A549 (cell line): ENCODE data around the gene SDF2L1. TPM values are rescaled to one million over a fixed set of nuclear protein-coding genes. Genes with fewer than 3 reads are reported as not detected.
"Not testable (repeated sequence)": the region's sequence is repeated elsewhere in the genome, so short reads cannot be mapped to it uniquely, and the experiment has no call there.

Source experiments
- ATAC-seq, 2 experiments: fragments of 200-7000 bp in 1 of 2; fragments of >200 bp in 1 of 2; cut with Nextera tagmentation in 1 of 2; cut with Tn5 transposase in 1 of 2; 3 replicates each; pipeline versions ENCODE4 v1.8.0 to v1.9.1; 2018 to 2020; ENCODE audit warnings: mild to moderate bottlenecking in 1 of 2, moderate library complexity in 1 of 2
- CTCF ChIA-PET: fragments of 300-600 bp; sonication (Branson Sonifier 250); formaldehyde crosslinking; extraction: SDS; loops from one replicate; lab custom pipeline; 2021; ENCODE audit warnings: antibody characterized with exemption, inconsistent platforms; lab: Yijun Ruan, JAX
- POLR2A ChIA-PET: fragments of 350-600 bp; formaldehyde crosslinking; extraction: SDS; loops from one replicate; lab custom pipeline; 2021; ENCODE audit warnings: antibody characterized with exemption, inconsistent platforms; lab: Yijun Ruan, JAX
- DNase-seq, 2 experiments: peaks; one replicate each; pipeline versions ENCODE4 v3.0.0 to v3.0.0-alpha.2; 2011 to 2016; ENCODE audit warnings: low read depth in 1 of 2, low spot score in 1 of 2
- FAIRE-seq: peaks from 2 replicates; lab custom pipeline; 2011; peaks lifted over from hg19 to GRCh38; lab: Jason Lieb, UNC
- H3K27ac ChIP-seq, 2 experiments: fragments of >200 bp; sonication (Bioruptor Twin); formaldehyde crosslinking; 3 replicates each; pipeline ENCODE4 v1.5.1; 2016 to 2017
- H3K4me1 ChIP-seq: fragments of >200 bp; sonication (Bioruptor Twin); formaldehyde crosslinking; 3 replicates; pipeline ENCODE4 v1.6.1; 2016
- H3K4me2 ChIP-seq: fragments of >200 bp; sonication (Bioruptor Twin); formaldehyde crosslinking; 3 replicates; pipeline ENCODE4 v1.6.1; 2016
- H3K4me3 ChIP-seq: fragments of >200 bp; sonication (Bioruptor Twin); formaldehyde crosslinking; 3 replicates; pipeline ENCODE4 v1.5.1; 2016
- H3K9me3 ChIP-seq: fragments of >200 bp; sonication (Bioruptor Twin); formaldehyde crosslinking; 3 replicates; pipeline ENCODE4 v1.6.1; 2016
- EHMT2 ChIP-seq: fragments of 200-600 bp; sonication (generic); IDR thresholded peaks from 2 replicates; pipeline ENCODE4 v1.6.1; 2016; ENCODE audit warnings: antibody characterized with exemption, low read depth, mild to moderate bottlenecking, moderate library complexity
- ESRRA ChIP-seq: fragments of 150-350 bp; IDR thresholded peaks from 2 replicates; pipeline ENCODE4 v1.6.1; 2014; ENCODE audit warnings: mild to moderate bottlenecking, low read length, borderline replicate concordance
- GATA3 ChIP-seq: IDR thresholded peaks from 2 replicates; pipeline ENCODE4 v1.6.1; 2012; ENCODE audit warnings: borderline replicate concordance
- HOXA7 ChIP-seq: fragments of 250-450 bp; sonication (Bioruptor Pico); IDR thresholded peaks from 2 replicates; pipeline ENCODE4 v1.5.0; 2020; ENCODE audit warnings: mild to moderate bottlenecking, moderate library complexity
- HOXB5 ChIP-seq: fragments of 250-450 bp; sonication (Bioruptor Pico); IDR thresholded peaks from 2 replicates; pipeline ENCODE4 v1.5.0; 2020; ENCODE audit warnings: mild to moderate bottlenecking, moderate library complexity
- JUNB ChIP-seq: fragments of >200 bp; sonication (Bioruptor Twin); formaldehyde crosslinking; IDR thresholded peaks from 2 replicates; pipeline ENCODE4 v1.6.1; 2016
- KDM1A ChIP-seq: fragments of 200-600 bp; sonication (generic); IDR thresholded peaks from 2 replicates; pipeline ENCODE4 v1.6.1; 2016; ENCODE audit warnings: low read depth, mild to moderate bottlenecking
- KDM5A ChIP-seq: fragments of 200-600 bp; sonication (generic); IDR thresholded peaks from 2 replicates; pipeline ENCODE4 v1.6.1; 2016; ENCODE audit warnings: antibody characterized with exemption, mild to moderate bottlenecking
- MYC ChIP-seq: IDR thresholded peaks from 2 replicates; pipeline ENCODE4 v1.6.1; 2012; ENCODE audit warnings: mild to moderate bottlenecking, inconsistent platforms, low read length, improper control_type of control experiment, borderline replicate concordance
- NPAS2 ChIP-seq: fragments of 250-450 bp; sonication (Bioruptor Pico); IDR thresholded peaks from 2 replicates; pipeline ENCODE4 v1.8.0; 2022; ENCODE audit warnings: mild to moderate bottlenecking, moderate library complexity, borderline replicate concordance
- PHF8 ChIP-seq: fragments of 200-600 bp; sonication (generic); IDR thresholded peaks from 2 replicates; pipeline ENCODE4 v1.6.1; 2016; ENCODE audit warnings: low read depth, mild to moderate bottlenecking, antibody characterized with exemption, moderate library complexity, borderline replicate concordance
- RARB ChIP-seq: fragments of 250-450 bp; sonication (Bioruptor Pico); IDR thresholded peaks from 2 replicates; pipeline ENCODE4 v1.8.0; 2021; ENCODE audit warnings: mild to moderate bottlenecking, moderate library complexity
- RCOR1 ChIP-seq: fragments of 150-350 bp; IDR thresholded peaks from 2 replicates; pipeline ENCODE4 v1.6.1; 2014; ENCODE audit warnings: antibody characterized with exemption, low read length, low read depth
- RFX5 ChIP-seq: fragments of 450-650 bp; IDR thresholded peaks from 2 replicates; pipeline ENCODE4 v1.7.1; 2014; ENCODE audit warnings: antibody characterized with exemption, mild to moderate bottlenecking, moderate library complexity
- SMC3 ChIP-seq: fragments of >200 bp; sonication (Bioruptor Twin); formaldehyde crosslinking; IDR thresholded peaks from 3 replicates; pipeline ENCODE4 v1.6.1; 2018; ENCODE audit warnings: inconsistent platforms
- TFCP2L1 ChIP-seq: fragments of 250-450 bp; sonication (Bioruptor Pico); IDR thresholded peaks from 2 replicates; pipeline ENCODE4 v1.5.0; 2021; ENCODE audit warnings: mild to moderate bottlenecking
- ZSCAN20 ChIP-seq: fragments of 250-450 bp; sonication (Bioruptor Pico); IDR thresholded peaks from 2 replicates; pipeline ENCODE4 v1.8.0; 2022; ENCODE audit warnings: mild to moderate bottlenecking, moderate library complexity
- WGBS: methylation state at CpG from one replicate; pipeline ENCODE4 v1.1.6; 2017; ENCODE audit errors: missing lambda C conversion rate; 5-methylcytosine and 5-hydroxymethylcytosine counted together
- polyA plus RNA-seq, 4 experiments: library from polyadenylated mRNA; depleted of rRNA in 3 of 4; stranded (reverse); fragments of >200 nt; fragmentation: RNase III in 1 of 4; extraction: RNeasy Plus Mini Kit Qiagen cat#74134 plus additional on column Dnase treatment in 1 of 4; gene quantifications; 2 replicates in 3 of 4; 3 replicates in 1 of 4; pipeline ENCODE4 v1.2.3, GENCODE V29; 2011 to 2017
- small RNA-seq, 6 experiments: library from RNA; depleted of rRNA; stranded (forward); fragments of <200 nt; gene quantifications; one replicate each; pipeline ENCODE3, GENCODE V24; 2012
- TF ChIP-seq, protein P1 (sequence below): fragments of 450-650 bp; IDR thresholded peaks from 2 replicates; pipeline ENCODE4 v1.6.1; 2014; ENCODE audit warnings: antibody characterized with exemption
- TF ChIP-seq, protein P2 (sequence below): fragments of 250-450 bp; sonication (Bioruptor Pico); IDR thresholded peaks from 2 replicates; pipeline ENCODE4 v1.5.0; 2020; ENCODE audit warnings: low read depth, mild to moderate bottlenecking, moderate library complexity
- TF ChIP-seq, protein P3 (sequence below): fragments of 250-450 bp; sonication (Bioruptor Pico); IDR thresholded peaks from 2 replicates; pipeline ENCODE4 v1.5.0; 2021; ENCODE audit warnings: mild to moderate bottlenecking, moderate library complexity, borderline replicate concordance
- TF ChIP-seq, protein P4 (sequence below): IDR thresholded peaks from 2 replicates; pipeline ENCODE4 v1.6.1; 2012; ENCODE audit warnings: low read depth, borderline replicate concordance

The SDF2L1 gene
- polyA plus RNA-seq, 2 of the 4 experiments (the other 2 are of a cell fraction), result 13.7 to 41.9 TPM

DNA sequence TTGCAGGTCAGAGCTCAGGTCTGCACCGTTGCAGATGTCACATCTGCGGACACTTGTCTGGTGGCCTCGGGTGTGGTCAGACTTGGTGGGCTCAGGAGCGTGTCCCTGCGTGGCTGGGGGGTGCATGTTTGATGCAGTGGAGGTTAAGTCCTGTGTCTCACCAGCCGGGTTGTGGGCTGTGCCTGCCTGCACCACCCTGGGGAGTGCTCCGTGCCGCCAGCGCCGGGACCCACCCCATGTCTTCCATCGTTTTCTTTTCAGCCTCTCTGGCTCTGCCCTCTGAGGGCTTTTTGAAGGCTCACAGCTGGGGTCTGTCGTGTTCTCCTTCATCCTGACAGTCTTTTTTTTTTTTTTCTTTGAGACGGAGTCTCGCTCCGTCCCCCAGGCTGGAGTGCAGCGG, 49.7 kb downstream of the SDF2L1 start (continued):
- TF ChIP-seq KDM1A, result no peak
- TF ChIP-seq, all 56 proteins: peak for 0

DNA sequence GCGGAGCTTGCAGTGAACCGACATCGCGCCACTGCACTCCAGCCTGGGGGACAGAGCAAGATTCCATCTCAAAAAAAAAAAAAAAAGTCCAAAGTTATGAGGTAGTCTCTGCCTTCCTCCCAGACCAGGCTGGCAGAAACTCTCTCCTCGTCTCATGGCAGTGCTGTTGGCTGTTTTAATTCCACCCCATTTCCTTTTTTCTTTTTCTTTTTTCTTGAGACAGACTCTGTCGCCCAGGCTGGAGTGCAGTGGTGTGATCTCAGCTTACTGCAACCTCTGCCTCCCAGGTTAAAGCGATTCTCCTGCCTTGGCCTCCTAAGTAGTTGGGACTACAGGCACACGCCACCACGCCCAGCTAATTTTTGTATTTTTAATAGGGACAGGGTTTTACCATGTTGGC, 50.8 kb downstream of the SDF2L1 start:
- POLR2A ChIA-PET, H3K4me1 ChIP-seq, H3K27ac ChIP-seq, ATAC-seq, DNase-seq, H3K4me3 ChIP-seq, H3K4me2 ChIP-seq, H3K9me3 ChIP-seq, FAIRE-seq: not testable (repeated sequence)
- 86% methylated on average over 9 of the region's 9 CpGs for WGBS
- CTCF ChIA-PET, result interaction anchor here (0.6 kb wide), 1 partner anchor 379 kb away, joined by 3 read pairs; no protein-coding TSS in a partner anchor

DNA sequence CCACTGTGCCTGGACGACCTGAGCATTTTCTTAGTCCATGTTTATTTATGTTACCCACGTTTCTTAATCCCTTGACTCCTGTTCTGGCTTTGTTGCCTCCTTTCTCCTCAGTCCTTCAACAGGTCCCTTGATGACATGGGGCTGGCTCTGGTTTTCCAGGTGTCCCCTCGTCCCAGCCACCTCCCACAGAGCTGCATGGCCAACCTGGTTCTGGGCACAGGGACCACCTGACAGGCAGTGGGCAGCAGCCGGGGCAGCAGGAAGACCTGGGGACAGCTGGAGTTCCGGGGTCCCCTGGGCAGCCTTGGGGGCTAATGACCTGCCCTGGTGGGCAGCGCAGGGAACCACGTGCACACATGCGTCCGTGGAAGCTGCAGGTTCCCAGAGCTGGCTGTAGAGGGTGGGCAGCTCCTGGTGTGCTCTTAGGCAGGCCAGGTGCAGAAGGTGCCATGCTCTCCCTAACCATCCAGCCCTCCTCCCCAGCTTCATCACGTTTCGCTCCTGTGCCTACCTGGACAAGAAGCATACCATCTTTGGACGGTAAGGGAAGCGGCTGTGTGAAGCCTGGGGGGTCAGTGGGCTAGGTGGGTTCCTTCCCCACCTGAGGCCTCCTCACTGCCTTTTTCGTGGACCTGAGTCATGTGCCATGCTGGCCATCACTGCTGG, 51.4 kb downstream of the SDF2L1 start:
- TF ChIP-seq HOXB5 (CRISPR knock-in tag), result no peak
- no peak for TF ChIP-seq EHMT2
- no peak for TF ChIP-seq RCOR1
- no peak for TF ChIP-seq JUNB
- TF ChIP-seq, protein P1, sequence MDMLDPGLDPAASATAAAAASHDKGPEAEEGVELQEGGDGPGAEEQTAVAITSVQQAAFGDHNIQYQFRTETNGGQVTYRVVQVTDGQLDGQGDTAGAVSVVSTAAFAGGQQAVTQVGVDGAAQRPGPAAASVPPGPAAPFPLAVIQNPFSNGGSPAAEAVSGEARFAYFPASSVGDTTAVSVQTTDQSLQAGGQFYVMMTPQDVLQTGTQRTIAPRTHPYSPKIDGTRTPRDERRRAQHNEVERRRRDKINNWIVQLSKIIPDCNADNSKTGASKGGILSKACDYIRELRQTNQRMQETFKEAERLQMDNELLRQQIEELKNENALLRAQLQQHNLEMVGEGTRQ, result no peak
- TF ChIP-seq SMC3, result no peak
- no peak for TF ChIP-seq MYC
- no peak for TF ChIP-seq RARB (CRISPR knock-in tag)
- no peak for TF ChIP-seq RFX5
- no peak for TF ChIP-seq ZSCAN20 (CRISPR knock-in tag)
- TF ChIP-seq, protein P2, sequence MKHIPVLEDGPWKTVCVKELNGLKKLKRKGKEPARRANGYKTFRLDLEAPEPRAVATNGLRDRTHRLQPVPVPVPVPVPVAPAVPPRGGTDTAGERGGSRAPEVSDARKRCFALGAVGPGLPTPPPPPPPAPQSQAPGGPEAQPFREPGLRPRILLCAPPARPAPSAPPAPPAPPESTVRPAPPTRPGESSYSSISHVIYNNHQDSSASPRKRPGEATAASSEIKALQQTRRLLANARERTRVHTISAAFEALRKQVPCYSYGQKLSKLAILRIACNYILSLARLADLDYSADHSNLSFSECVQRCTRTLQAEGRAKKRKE, result no peak
- TF ChIP-seq PHF8, result no peak
- TF ChIP-seq ESRRA, result no peak
- TF ChIP-seq NPAS2 (CRISPR knock-in tag), result no peak
- TF ChIP-seq, protein P3, sequence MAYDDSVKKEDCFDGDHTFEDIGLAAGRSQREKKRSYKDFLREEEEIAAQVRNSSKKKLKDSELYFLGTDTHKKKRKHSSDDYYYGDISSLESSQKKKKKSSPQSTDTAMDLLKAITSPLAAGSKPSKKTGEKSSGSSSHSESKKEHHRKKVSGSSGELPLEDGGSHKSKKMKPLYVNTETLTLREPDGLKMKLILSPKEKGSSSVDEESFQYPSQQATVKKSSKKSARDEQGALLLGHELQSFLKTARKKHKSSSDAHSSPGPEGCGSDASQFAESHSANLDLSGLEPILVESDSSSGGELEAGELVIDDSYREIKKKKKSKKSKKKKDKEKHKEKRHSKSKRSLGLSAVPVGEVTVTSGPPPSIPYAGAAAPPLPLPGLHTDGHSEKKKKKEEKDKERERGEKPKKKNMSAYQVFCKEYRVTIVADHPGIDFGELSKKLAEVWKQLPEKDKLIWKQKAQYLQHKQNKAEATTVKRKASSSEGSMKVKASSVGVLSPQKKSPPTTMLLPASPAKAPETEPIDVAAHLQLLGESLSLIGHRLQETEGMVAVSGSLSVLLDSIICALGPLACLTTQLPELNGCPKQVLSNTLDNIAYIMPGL, result no peak
- TF ChIP-seq, protein P4, sequence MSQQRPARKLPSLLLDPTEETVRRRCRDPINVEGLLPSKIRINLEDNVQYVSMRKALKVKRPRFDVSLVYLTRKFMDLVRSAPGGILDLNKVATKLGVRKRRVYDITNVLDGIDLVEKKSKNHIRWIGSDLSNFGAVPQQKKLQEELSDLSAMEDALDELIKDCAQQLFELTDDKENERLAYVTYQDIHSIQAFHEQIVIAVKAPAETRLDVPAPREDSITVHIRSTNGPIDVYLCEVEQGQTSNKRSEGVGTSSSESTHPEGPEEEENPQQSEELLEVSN, result no peak
- TF ChIP-seq KDM5A, result no peak
- no peak for TF ChIP-seq HOXA7 (CRISPR knock-in tag)
- TF ChIP-seq TFCP2L1 (CRISPR knock-in tag), result no peak
- TF ChIP-seq GATA3, result no peak
- FAIRE-seq, result no peak
- ChIA-PET POLR2A (no interaction called here), CTCF (interaction anchor here (0.6 kb wide), 1 partner anchor 378 kb away, joined by 3 read pairs; no protein-coding TSS in a partner anchor)
- WGBS, result 91% methylated on average over 9 of the region's 14 CpGs
- Histone ChIP-seq H3K9me3 (no peaks in the 10 kb centered on the region), H3K4me2 (no peak overlapping the region), H3K27ac (no peak overlapping the region), H3K4me1 (no peaks in the 10 kb centered on the region), H3K4me3 (no peak overlapping the region)
- DNase-seq, result no peak
- ATAC-seq, result no peak

Small RNAs within 50 kb of the gene (small RNA-seq; reads per million reads assigned to genes)
- gene MIR301B, result 0.33 to 32.7 (median 10.9) reads per million in 6 experiments

Other genes with a start within 250 kb of the SDF2L1 start
- gene HIC2, start 224.9 kb upstream of the SDF2L1 start, polyA plus RNA-seq (2011; rRNA removed), result 1.0 and 1.1 TPM in 2 replicates
- 2.7 to 2.9 TPM (median 2.8 TPM) in 3 replicates for gene HIC2, start 224.9 kb upstream of the SDF2L1 start, polyA plus RNA-seq (2017; fragmentation: RNase III; extraction: RNeasy Plus Mini Kit Qiagen cat#74134 plus additional on column Dnase treatment)
- gene TMEM191C, start 174.9 kb upstream of the SDF2L1 start, polyA plus RNA-seq (2011; rRNA removed), result 0.57 and 0.71 TPM in 2 replicates
- gene TMEM191C, start 174.9 kb upstream of the SDF2L1 start, polyA plus RNA-seq (2017; fragmentation: RNase III; extraction: RNeasy Plus Mini Kit Qiagen cat#74134 plus additional on column Dnase treatment), result 0.44 to 1.2 TPM (median 0.58 TPM) in 3 replicates
- gene RIMBP3C, start 90.8 kb upstream of the SDF2L1 start, polyA plus RNA-seq (2011; rRNA removed), result 0.05 and 0.08 TPM in 2 replicates
- 0.17 to 0.27 TPM (median 0.24 TPM) in 3 replicates for gene RIMBP3C, start 90.8 kb upstream of the SDF2L1 start, polyA plus RNA-seq (2017; fragmentation: RNase III; extraction: RNeasy Plus Mini Kit Qiagen cat#74134 plus additional on column Dnase treatment)
- 45.3 and 54.9 TPM in 2 replicates for gene UBE2L3, start 74.6 kb upstream of the SDF2L1 start, polyA plus RNA-seq (2011; rRNA removed)
- gene UBE2L3, start 74.6 kb upstream of the SDF2L1 start, polyA plus RNA-seq (2017; fragmentation: RNase III; extraction: RNeasy Plus Mini Kit Qiagen cat#74134 plus additional on column Dnase treatment), result 53.1 to 56.6 TPM (median 55.6 TPM) in 3 replicates
- gene YDJC, start 12.3 kb upstream of the SDF2L1 start, polyA plus RNA-seq (2011; rRNA removed), result 24.8 and 27.0 TPM in 2 replicates
- 28.3 to 29.9 TPM (median 28.3 TPM) in 3 replicates for gene YDJC, start 12.3 kb upstream of the SDF2L1 start, polyA plus RNA-seq (2017; fragmentation: RNase III; extraction: RNeasy Plus Mini Kit Qiagen cat#74134 plus additional on column Dnase treatment)
- 0.05 TPM in 1 of 2 replicates, not detected in the other for gene CCDC116, start 9.5 kb upstream of the SDF2L1 start, polyA plus RNA-seq (2011; rRNA removed)
- gene CCDC116, start 9.5 kb upstream of the SDF2L1 start, polyA plus RNA-seq (2017; fragmentation: RNase III; extraction: RNeasy Plus Mini Kit Qiagen cat#74134 plus additional on column Dnase treatment), result 0.04 to 0.06 TPM in 2 of 3 replicates, not detected in the other
- 38.7 and 39.0 TPM in 2 replicates for gene PPIL2, start 23.7 kb downstream of the SDF2L1 start, polyA plus RNA-seq (2011; rRNA removed)
- gene PPIL2, start 23.7 kb downstream of the SDF2L1 start, polyA plus RNA-seq (2017; fragmentation: RNase III; extraction: RNeasy Plus Mini Kit Qiagen cat#74134 plus additional on column Dnase treatment), result 30.8 to 34.0 TPM (median 31.4 TPM) in 3 replicates
- gene YPEL1, start 93.5 kb downstream of the SDF2L1 start, polyA plus RNA-seq (2011; rRNA removed), result 0.59 and 0.65 TPM in 2 replicates
- gene YPEL1, start 93.5 kb downstream of the SDF2L1 start, polyA plus RNA-seq (2017; fragmentation: RNase III; extraction: RNeasy Plus Mini Kit Qiagen cat#74134 plus additional on column Dnase treatment), result 0.07 to 0.36 TPM (median 0.22 TPM) in 3 replicates
- 85.5 and 90.8 TPM in 2 replicates for gene MAPK1, start 225.3 kb downstream of the SDF2L1 start, polyA plus RNA-seq (2011; rRNA removed)
- gene MAPK1, start 225.3 kb downstream of the SDF2L1 start, polyA plus RNA-seq (2017; fragmentation: RNase III; extraction: RNeasy Plus Mini Kit Qiagen cat#74134 plus additional on column Dnase treatment), result 28.3 to 30.8 TPM (median 28.8 TPM) in 3 replicates